Stimulated activated CD8-positive, alpha-beta memory T cell treated with anti-CD3 and anti-CD28 coated beads, Interleukin-4, amount 100 ng/mL, for 48 hours (primary cell): ENCODE data around the gene TYW1B.
"Not testable (repeated sequence)": the region's sequence is repeated elsewhere in the genome, so short reads cannot be mapped to it uniquely, and the experiment has no call there.

ENCODE experiments used
- DNase-seq: peaks from one replicate; pipeline ENCODE4 v3.0.0-alpha.2; 2020

Gene TYW1B

DNA sequence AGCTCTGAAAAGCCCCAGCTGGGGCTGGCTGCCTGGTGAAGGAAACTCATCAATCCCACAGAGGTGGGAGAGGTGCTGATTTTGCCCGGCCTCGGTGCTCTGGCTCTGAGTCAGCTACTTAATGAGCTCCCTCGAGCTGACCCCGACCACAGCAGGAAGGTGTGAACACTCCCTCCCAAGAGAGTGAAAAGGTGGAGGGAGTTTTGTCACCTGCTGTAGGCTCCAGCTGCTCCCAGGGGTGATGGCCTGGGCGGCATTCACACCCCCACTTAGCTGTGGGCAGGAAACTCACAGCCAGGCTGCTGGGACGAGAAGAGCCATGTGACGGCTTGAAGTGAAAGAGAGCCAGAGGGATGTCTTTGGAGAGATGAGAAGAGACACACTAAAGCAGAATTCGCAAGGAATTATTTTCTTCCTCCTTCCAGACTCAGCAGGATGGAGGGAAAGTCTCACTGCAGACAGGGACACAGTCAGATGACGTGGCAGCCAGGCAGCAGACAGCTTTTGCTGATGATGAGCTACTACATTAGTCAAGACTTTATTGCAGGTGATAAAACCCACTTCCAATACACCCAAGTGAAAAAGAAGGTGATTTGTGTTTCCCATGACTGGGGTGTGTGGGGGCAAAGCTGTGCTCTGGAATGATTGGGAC lies 281.3 kb downstream of the TYW1B start:
- not testable (repeated sequence) for DNase-seq

DNA sequence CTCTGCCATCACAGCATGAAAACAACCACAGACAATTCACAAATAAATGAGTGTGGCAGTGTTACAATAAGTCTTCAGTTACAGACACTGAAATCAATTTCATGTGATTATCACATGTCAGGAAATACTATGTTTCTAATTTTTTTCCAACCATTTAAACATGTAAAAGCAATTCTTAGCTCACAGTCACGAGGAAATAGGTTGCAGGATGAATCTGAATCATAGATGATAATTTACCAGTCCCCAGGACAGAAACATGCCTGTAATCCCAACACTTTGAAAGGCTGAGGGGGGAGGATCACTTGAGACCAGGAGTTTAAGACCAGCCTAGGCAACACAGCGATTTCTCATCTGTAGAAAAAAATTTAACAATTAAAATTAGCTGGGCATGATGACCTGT lies 283.5 kb downstream of the TYW1B start:
- DNase-seq: not testable (repeated sequence)

DNA sequence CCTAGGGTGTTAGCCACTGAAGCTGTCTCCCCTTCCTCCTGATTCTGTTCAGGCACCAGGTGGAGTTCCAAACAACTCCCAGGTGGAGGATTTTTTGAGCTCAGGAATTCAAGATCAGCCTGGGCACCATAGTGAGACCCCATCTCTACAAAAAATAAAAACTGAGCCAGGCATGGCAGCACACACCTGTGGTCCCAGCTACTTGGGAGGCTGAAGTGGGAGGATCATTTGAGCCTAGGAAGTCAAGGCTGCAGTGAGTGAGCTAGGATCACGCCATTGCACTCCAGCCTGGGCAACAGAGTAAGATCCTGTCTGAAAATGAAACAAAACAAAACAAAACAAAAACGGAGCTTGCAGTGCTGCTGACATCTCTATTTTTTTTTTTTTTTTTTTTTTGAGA lies 287.1 kb downstream of the TYW1B start:
- no peak for DNase-seq

DNA sequence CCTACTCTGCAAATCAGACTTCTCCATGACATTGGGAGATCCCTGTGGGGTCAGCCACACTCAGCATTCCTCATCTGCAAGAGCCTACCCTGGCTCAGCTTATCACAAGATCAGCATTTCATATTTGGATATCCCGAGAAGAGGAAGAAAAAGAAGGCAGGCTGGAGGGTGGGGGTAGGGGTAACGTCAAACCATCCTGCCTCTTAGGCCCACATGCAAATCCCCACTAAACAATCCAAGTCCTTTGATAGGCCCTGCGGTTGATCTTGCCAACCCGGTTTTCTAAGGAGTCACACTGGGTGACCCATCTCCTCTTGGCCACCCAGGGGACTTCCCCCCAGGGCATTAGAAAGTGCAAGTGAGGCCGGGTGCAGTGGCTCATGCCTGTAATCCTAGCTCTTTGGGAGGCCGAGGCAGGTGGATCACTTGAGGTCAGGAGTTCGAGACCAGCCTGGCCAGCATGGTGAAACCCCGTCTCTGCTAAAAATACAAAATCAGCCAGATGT lies 287.8 kb downstream of the TYW1B start:
- no peak for DNase-seq

DNA sequence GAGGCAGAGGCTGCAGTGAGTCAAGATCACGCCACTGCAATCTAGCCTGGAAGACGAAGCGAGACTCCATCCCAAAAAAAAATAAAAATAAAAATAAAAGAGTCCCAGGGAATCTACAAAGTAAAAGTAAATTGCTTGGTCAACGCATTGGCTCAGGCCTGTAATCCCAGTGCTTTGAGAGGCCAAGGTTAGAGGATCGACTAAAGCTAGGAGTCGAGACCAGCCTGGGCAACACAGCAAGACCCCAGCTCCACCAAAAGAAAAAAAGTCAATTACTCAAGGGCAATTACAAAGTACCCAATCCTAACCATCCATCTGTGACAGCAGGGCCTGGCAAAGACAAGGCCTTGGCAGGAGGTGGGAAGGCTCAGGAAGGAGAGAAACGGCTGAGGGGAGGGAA lies 288.3 kb downstream of the TYW1B start:
- no peak for DNase-seq

DNA sequence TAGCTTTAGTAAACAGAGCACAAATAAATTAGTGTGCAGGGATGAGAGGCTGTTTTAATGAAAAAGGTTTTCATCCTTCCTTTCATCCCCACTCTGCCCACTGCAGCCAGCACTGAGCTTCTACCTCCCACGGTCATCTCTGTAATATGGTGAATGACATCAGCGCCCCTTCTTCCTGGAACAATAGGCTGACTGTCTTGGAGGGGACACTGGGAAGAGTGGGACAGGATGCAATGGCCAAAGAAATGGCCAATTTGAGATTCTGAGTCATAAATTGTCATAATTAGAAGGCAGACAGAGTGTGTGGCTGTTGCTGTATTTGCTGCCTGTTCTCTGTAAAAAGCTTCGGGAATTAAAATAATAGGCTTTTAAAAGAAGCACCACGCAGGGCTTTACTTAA lies 289.1 kb downstream of the TYW1B start:
- DNase-seq: no peak

DNA sequence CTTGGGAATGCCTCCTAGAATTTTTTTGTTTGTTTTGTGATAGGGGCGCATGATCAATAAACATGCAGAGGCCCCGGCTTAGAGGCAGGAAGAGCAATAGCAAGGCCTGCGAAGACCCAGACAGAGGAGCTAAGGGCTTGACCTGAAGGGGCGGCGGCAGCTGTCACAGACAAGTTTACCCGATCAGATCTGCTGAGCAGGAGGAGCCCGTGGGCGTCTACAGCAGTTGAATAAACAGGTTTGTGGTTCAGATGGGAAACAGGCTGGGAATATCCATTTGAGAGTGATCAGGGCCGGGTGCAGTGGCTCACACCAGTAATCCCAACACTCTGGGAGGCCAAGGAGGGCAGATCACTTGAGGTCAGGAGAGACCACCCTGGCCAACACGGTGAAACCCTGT lies 289.9 kb downstream of the TYW1B start:
- DNase-seq: no peak

DNA sequence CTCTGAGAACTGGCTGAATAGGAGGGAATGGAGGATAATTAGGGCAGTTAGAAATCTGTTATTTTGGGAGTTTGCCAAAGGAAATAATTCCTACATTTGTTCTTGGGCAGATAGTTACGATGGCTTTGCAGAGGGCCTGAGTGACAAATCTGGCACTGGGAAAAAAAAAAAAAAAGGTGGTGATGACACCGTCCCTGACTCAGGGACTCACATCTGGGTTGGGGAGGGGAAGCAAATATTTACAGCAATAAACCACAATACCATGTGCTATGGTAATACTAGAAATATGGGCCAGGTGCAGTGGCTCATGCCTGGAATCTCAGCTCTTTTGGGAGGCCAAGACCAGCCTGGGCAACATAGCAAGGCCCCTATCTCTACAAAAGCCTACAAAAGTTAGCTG lies 292.0 kb downstream of the TYW1B start:
- DNase-seq: not testable (repeated sequence)

DNA sequence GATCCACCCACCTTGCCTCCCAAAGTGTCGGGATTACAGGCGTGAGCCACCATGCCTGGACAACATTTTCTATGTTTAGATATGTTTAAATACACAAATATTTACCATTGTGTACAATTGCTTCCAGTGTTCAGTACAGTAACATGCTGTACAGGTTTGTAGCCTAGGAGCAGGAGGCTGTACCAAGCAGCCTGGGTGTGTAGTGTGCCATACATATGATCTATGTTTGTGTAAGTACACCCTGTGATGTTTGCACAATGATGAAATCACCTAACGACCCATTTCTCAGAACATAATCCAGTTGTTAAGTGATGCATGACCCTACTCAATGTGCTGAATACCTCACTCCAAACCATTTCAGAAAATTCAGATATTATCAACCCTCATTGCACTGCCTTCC lies 297.0 kb downstream of the TYW1B start:
- DNase-seq: not testable (repeated sequence)
